ENCODE results near the gene LDLRAD4.

Gene LDLRAD4

GRCh38 chr18:13543144-13543543, 324.6 kb downstream of the LDLRAD4 start:
- Histone ChIP-seq H3K36me3 (replicated peaks in 1 of 2; ENCODE audit: control insufficient read depth in 2 of 2, insufficient read depth in 2 of 2, low read length in 2 of 2) (no peaks in the 10 kb centered on the region), H3K9ac (ENCODE audit: low read depth, low read length, poor library complexity) (no peak overlapping the region), H3K14ac (ENCODE audit: low read length) (no peak overlapping the region), H3K4me1 (ENCODE audit: control insufficient read depth in 2 of 2, insufficient read depth in 1 of 2, low read depth in 1 of 2, low read length in 2 of 2) (no peaks in the 10 kb centered on the region), H3K4ac (ENCODE audit: low read length) (no peak overlapping the region), H3K4me2 (ENCODE audit: insufficient read depth, low read length, poor library complexity, severe bottlenecking) (no peak overlapping the region), H3K79me1 (ENCODE audit: low read depth, low read length) (no peaks in the 10 kb centered on the region), H3K18ac (ENCODE audit: low read length) (no peak overlapping the region), H3K27me3 (ENCODE audit: control insufficient read depth in 3 of 3, insufficient read depth in 3 of 3, low read depth in 1 of 3, low read length in 3 of 3) (no peaks in the 10 kb centered on the region), H3K9me3 (replicated peaks in 1 of 2; ENCODE audit: control insufficient read depth in 2 of 2, insufficient read depth in 1 of 2, low read depth in 1 of 2, low read length in 2 of 2) (no peaks in the 10 kb centered on the region), H2AFZ (ENCODE audit: low read length) (no peak overlapping the region), H3K4me3 (ENCODE audit: low read length in 2 of 2) (no peak overlapping the region), H2BK12ac (ENCODE audit: low read length) (no peak overlapping the region), H2BK120ac (ENCODE audit: low read depth, low read length) (no peak overlapping the region), H3K23ac (ENCODE audit: low read depth, low read length, poor library complexity) (no peak overlapping the region), H3K27ac (replicated peaks; ENCODE audit: low read length) (no peak overlapping the region), H4K8ac (ENCODE audit: low read depth, low read length) (no peak overlapping the region), H2BK15ac (ENCODE audit: low read length) (no peak overlapping the region), H4K91ac (ENCODE audit: low read depth, low read length, poor library complexity) (no peak overlapping the region), H2BK5ac (ENCODE audit: low read length) (no peak overlapping the region), H2AK5ac (ENCODE audit: low read depth, low read length) (no peak overlapping the region)
- no CpG with 5 or more reads among the region's 4 CpGs for WGBS, 2 donors (ENCODE audit: extremely low coverage in 2 of 2, insufficient read length in 2 of 2, insufficient replicate concordance in 1 of 2)
- no peak for DNase-seq (ENCODE audit: low spot score)

- no peak for DNase-seq (ENCODE audit: low spot score)
- Histone ChIP-seq H3K27ac (replicated peaks; ENCODE audit: low read length) (no peak overlapping the region), H3K23ac (ENCODE audit: low read depth, low read length, poor library complexity) (no peak overlapping the region), H2BK12ac (ENCODE audit: low read length) (no peak overlapping the region), H2AK5ac (ENCODE audit: low read depth, low read length) (no peak overlapping the region), H4K91ac (ENCODE audit: low read depth, low read length, poor library complexity) (no peak overlapping the region), H4K8ac (ENCODE audit: low read depth, low read length) (no peak overlapping the region), H3K79me1 (ENCODE audit: low read depth, low read length) (no peaks in the 10 kb centered on the region), H3K36me3 (replicated peaks in 1 of 2; ENCODE audit: control insufficient read depth in 2 of 2, insufficient read depth in 2 of 2, low read length in 2 of 2) (no peaks in the 10 kb centered on the region), H3K4me3 (ENCODE audit: low read length in 2 of 2) (no peak overlapping the region), H3K18ac (ENCODE audit: low read length) (no peak overlapping the region), H3K9me3 (replicated peaks in 1 of 2; ENCODE audit: control insufficient read depth in 2 of 2, insufficient read depth in 1 of 2, low read depth in 1 of 2, low read length in 2 of 2) (no peaks in the 10 kb centered on the region), H3K9ac (ENCODE audit: low read depth, low read length, poor library complexity) (no peak overlapping the region), H2BK15ac (ENCODE audit: low read length) (no peak overlapping the region), H2AFZ (ENCODE audit: low read length) (no peak overlapping the region), H3K27me3 (ENCODE audit: control insufficient read depth in 3 of 3, insufficient read depth in 3 of 3, low read depth in 1 of 3, low read length in 3 of 3) (no peaks in the 10 kb centered on the region), H3K4ac (ENCODE audit: low read length) (no peak overlapping the region), H3K4me1 (ENCODE audit: control insufficient read depth in 2 of 2, insufficient read depth in 1 of 2, low read depth in 1 of 2, low read length in 2 of 2) (no peaks in the 10 kb centered on the region), H2BK5ac (ENCODE audit: low read length) (no peak overlapping the region), H3K14ac (ENCODE audit: low read length) (no peak overlapping the region), H3K4me2 (ENCODE audit: insufficient read depth, low read length, poor library complexity, severe bottlenecking) (no peak overlapping the region), H2BK120ac (ENCODE audit: low read depth, low read length) (no peak overlapping the region)
- no CpG with 5 or more reads among the region's 25 CpGs for whole genome bisulfite sequencing, 2 donors (ENCODE audit: extremely low coverage in 2 of 2, insufficient read length in 2 of 2, insufficient replicate concordance in 1 of 2)
These were observed 325.5 kb downstream of the LDLRAD4 start for GRCh38 chr18:13543811-13544732.

- Histone ChIP-seq H2BK15ac (ENCODE audit: low read length) (no peak overlapping the region), H3K27me3 (ENCODE audit: control insufficient read depth in 3 of 3, insufficient read depth in 3 of 3, low read depth in 1 of 3, low read length in 3 of 3) (no peaks in the 10 kb centered on the region), H2AFZ (ENCODE audit: low read length) (no peak overlapping the region), H3K27ac (replicated peaks; ENCODE audit: low read length) (no peak overlapping the region), H3K23ac (ENCODE audit: low read depth, low read length, poor library complexity) (no peak overlapping the region), H3K79me1 (ENCODE audit: low read depth, low read length) (no peaks in the 10 kb centered on the region), H3K4me1 (ENCODE audit: control insufficient read depth in 2 of 2, insufficient read depth in 1 of 2, low read depth in 1 of 2, low read length in 2 of 2) (no peaks in the 10 kb centered on the region), H3K9me3 (replicated peaks in 1 of 2; ENCODE audit: control insufficient read depth in 2 of 2, insufficient read depth in 1 of 2, low read depth in 1 of 2, low read length in 2 of 2) (no peaks in the 10 kb centered on the region), H3K18ac (ENCODE audit: low read length) (no peak overlapping the region), H3K4me3 (ENCODE audit: low read length in 2 of 2) (no peak overlapping the region), H2BK5ac (ENCODE audit: low read length) (no peak overlapping the region), H4K8ac (ENCODE audit: low read depth, low read length) (no peak overlapping the region), H3K14ac (ENCODE audit: low read length) (no peak overlapping the region), H2BK120ac (ENCODE audit: low read depth, low read length) (no peak overlapping the region), H3K4me2 (ENCODE audit: insufficient read depth, low read length, poor library complexity, severe bottlenecking) (no peak overlapping the region), H3K4ac (ENCODE audit: low read length) (no peak overlapping the region), H3K9ac (ENCODE audit: low read depth, low read length, poor library complexity) (no peak overlapping the region), H3K36me3 (replicated peaks in 1 of 2; ENCODE audit: control insufficient read depth in 2 of 2, insufficient read depth in 2 of 2, low read length in 2 of 2) (no peaks in the 10 kb centered on the region), H4K91ac (ENCODE audit: low read depth, low read length, poor library complexity) (no peak overlapping the region), H2AK5ac (ENCODE audit: low read depth, low read length) (no peak overlapping the region), H2BK12ac (ENCODE audit: low read length) (no peak overlapping the region)
- no peak for DNase-seq (ENCODE audit: low spot score)
- whole genome bisulfite sequencing, 2 donors (ENCODE audit: extremely low coverage in 2 of 2, insufficient read length in 2 of 2, insufficient replicate concordance in 1 of 2), result no CpG with 5 or more reads among the region's 8 CpGs
These were observed 326.4 kb downstream of the LDLRAD4 start for GRCh38 chr18:13544953-13545352.

- no peak overlapping the region for H3K23ac ChIP-seq (ENCODE audit: low read depth, low read length, poor library complexity)
- no peaks in the 10 kb centered on the region for H3K36me3 ChIP-seq (replicated peaks in 1 of 2; ENCODE audit: control insufficient read depth in 2 of 2, insufficient read depth in 2 of 2, low read length in 2 of 2)
- H3K4me1 ChIP-seq (ENCODE audit: control insufficient read depth in 2 of 2, insufficient read depth in 1 of 2, low read depth in 1 of 2, low read length in 2 of 2), result no peaks in the 10 kb centered on the region
- H3K4me2 ChIP-seq (ENCODE audit: insufficient read depth, low read length, poor library complexity, severe bottlenecking), result no peak overlapping the region
- no peak overlapping the region for H3K27ac ChIP-seq (replicated peaks; ENCODE audit: low read length)
- no peak overlapping the region for H2BK120ac ChIP-seq (ENCODE audit: low read depth, low read length)
- H2BK15ac ChIP-seq (ENCODE audit: low read length), result no peak overlapping the region
- no peak for DNase-seq (ENCODE audit: low spot score)
- H3K18ac ChIP-seq (ENCODE audit: low read length), result no peak overlapping the region
- H3K9me3 ChIP-seq (replicated peaks in 1 of 2; ENCODE audit: control insufficient read depth in 2 of 2, insufficient read depth in 1 of 2, low read depth in 1 of 2, low read length in 2 of 2), result no peaks in the 10 kb centered on the region
- H3K4ac ChIP-seq (ENCODE audit: low read length), result no peak overlapping the region
- no peak overlapping the region for H3K9ac ChIP-seq (ENCODE audit: low read depth, low read length, poor library complexity)
- H2BK12ac ChIP-seq (ENCODE audit: low read length), result no peak overlapping the region
- H4K91ac ChIP-seq (ENCODE audit: low read depth, low read length, poor library complexity), result no peak overlapping the region
- H3K79me1 ChIP-seq (ENCODE audit: low read depth, low read length), result no peaks in the 10 kb centered on the region
- no peak overlapping the region for H3K4me3 ChIP-seq (ENCODE audit: low read length in 2 of 2)
- H3K27me3 ChIP-seq (ENCODE audit: control insufficient read depth in 3 of 3, insufficient read depth in 3 of 3, low read depth in 1 of 3, low read length in 3 of 3), result no peaks in the 10 kb centered on the region
- H2BK5ac ChIP-seq (ENCODE audit: low read length), result no peak overlapping the region
- no peak overlapping the region for H2AK5ac ChIP-seq (ENCODE audit: low read depth, low read length)
- no peak overlapping the region for H2AFZ ChIP-seq (ENCODE audit: low read length)
- H3K14ac ChIP-seq (ENCODE audit: low read length), result no peak overlapping the region
- no peak overlapping the region for H4K8ac ChIP-seq (ENCODE audit: low read depth, low read length)
- no CpG with 5 or more reads among the region's 4 CpGs for WGBS, 2 donors (ENCODE audit: extremely low coverage in 2 of 2, insufficient read length in 2 of 2, insufficient replicate concordance in 1 of 2)
These were observed 327.0 kb downstream of the LDLRAD4 start for GRCh38 chr18:13545514-13545913.
